Measurements from ENCODE around the gene LNX2.

DNA sequence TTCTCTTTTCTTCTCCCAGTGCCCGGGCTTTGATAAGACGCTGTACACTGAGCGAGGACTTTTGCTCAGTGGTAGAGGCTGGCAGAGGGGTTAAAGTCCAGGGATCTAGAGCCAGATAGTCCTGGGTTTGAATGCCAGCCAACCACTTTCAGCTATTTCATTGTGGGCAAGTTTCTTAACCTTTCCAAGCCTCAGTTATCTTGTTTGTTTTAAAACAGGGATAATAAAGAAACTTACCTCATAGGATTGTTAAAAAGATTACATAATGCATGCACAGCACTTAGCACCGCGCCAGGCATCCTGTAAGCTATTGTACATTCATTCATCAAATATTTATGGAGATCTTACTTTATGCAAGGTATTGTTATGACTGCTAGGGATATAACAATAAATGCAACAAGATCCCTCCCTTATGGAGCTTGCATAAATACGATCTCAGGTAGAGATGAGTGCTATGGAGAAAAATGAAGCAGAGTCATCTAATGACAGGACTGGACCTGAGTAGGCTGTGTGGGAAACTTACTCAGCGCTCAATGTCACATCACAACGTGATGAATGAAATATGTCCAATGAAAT is 70.8 kb downstream of the LNX2 start:
- TF ChIP-seq POLR2AphosphoS5 (IDR thresholded peaks at IDR 0.05; ENCODE audit: low read depth, low read length) (no peak), TAF1 (IDR thresholded peaks at IDR 0.05; ENCODE audit: borderline replicate concordance, insufficient read depth, low read length) (no peak), SIN3A (IDR thresholded peaks at IDR 0.05; ENCODE audit: borderline replicate concordance, insufficient read depth, low read length) (no peak), FOXP2 (optimal IDR thresholded peaks at IDR 0.05; ENCODE audit: borderline replicate concordance, extremely low read depth, extremely low read length, insufficient read depth) (no peak)
- TF ChIP-seq, protein P1, sequence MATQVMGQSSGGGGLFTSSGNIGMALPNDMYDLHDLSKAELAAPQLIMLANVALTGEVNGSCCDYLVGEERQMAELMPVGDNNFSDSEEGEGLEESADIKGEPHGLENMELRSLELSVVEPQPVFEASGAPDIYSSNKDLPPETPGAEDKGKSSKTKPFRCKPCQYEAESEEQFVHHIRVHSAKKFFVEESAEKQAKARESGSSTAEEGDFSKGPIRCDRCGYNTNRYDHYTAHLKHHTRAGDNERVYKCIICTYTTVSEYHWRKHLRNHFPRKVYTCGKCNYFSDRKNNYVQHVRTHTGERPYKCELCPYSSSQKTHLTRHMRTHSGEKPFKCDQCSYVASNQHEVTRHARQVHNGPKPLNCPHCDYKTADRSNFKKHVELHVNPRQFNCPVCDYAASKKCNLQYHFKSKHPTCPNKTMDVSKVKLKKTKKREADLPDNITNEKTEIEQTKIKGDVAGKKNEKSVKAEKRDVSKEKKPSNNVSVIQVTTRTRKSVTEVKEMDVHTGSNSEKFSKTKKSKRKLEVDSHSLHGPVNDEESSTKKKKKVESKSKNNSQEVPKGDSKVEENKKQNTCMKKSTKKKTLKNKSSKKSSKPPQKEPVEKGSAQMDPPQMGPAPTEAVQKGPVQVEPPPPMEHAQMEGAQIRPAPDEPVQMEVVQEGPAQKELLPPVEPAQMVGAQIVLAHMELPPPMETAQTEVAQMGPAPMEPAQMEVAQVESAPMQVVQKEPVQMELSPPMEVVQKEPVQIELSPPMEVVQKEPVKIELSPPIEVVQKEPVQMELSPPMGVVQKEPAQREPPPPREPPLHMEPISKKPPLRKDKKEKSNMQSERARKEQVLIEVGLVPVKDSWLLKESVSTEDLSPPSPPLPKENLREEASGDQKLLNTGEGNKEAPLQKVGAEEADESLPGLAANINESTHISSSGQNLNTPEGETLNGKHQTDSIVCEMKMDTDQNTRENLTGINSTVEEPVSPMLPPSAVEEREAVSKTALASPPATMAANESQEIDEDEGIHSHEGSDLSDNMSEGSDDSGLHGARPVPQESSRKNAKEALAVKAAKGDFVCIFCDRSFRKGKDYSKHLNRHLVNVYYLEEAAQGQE (IDR thresholded peaks at IDR 0.05; ENCODE audit: insufficient read depth in 1 of 2, low read depth in 2 of 2, low read length in 2 of 2) = no peak
